Smooth muscle cell (in vitro differentiated cells): ENCODE results near the gene PFKFB4. TPM values are rescaled to one million over a fixed set of nuclear protein-coding genes. Genes with fewer than 3 reads are reported as not detected.

Experiments used
- DNase-seq: peaks from one replicate; lab custom pipeline; 2025; ENCODE audit not compliant: unreplicated experiment; lab: John Stamatoyannopoulos, UW
- H2AFZ ChIP-seq: fragments of 200-600 bp; sonication (generic); 2 replicates; pipeline ENCODE4 v1.6.0; 2016; ENCODE audit warnings: antibody characterized with exemption, low read depth, mild to moderate bottlenecking
- H3F3A ChIP-seq: fragments of 200-600 bp; sonication (generic); 2 replicates; pipeline ENCODE4 v1.6.0; 2017; ENCODE audit warnings: antibody characterized with exemption, low read depth
- H3K27ac ChIP-seq: fragments of 200-600 bp; sonication (generic); 2 replicates; pipeline ENCODE4 v1.5.1; 2016; ENCODE audit warnings: low read depth, mild to moderate bottlenecking
- H3K27me3 ChIP-seq: fragments of 200-600 bp; sonication (generic); 2 replicates; pipeline ENCODE4 v1.6.1; 2016; ENCODE audit warnings: low read depth, mild to moderate bottlenecking
- H3K36me3 ChIP-seq: fragments of 200-600 bp; sonication (generic); 2 replicates; pipeline ENCODE4 v1.5.1; 2016; ENCODE audit warnings: low read depth
- H3K4me1 ChIP-seq: fragments of 200-600 bp; sonication (generic); 2 replicates; pipeline ENCODE4 v1.5.1; 2016; ENCODE audit warnings: low read depth
- H3K4me2 ChIP-seq: fragments of 200-600 bp; sonication (generic); 2 replicates; pipeline ENCODE4 v1.6.0; 2016; ENCODE audit warnings: mild to moderate bottlenecking
- H3K4me3 ChIP-seq: fragments of 200-600 bp; sonication (generic); 2 replicates; pipeline ENCODE4 v1.5.1; 2016; ENCODE audit warnings: mild to moderate bottlenecking
- H3K79me2 ChIP-seq: fragments of 200-600 bp; sonication (generic); 2 replicates; pipeline ENCODE4 v1.6.0; 2016; ENCODE audit warnings: low read depth, mild to moderate bottlenecking
- H3K9ac ChIP-seq: fragments of 200-600 bp; sonication (generic); 2 replicates; pipeline ENCODE4 v1.6.0; 2016; ENCODE audit warnings: low read depth
- H3K9me3 ChIP-seq: fragments of 200-600 bp; sonication (generic); replicated peaks from 2 replicates; pipeline ENCODE4 v1.5.1; 2016; ENCODE audit warnings: low read depth
- H4K20me1 ChIP-seq: fragments of 200-600 bp; sonication (generic); 2 replicates; pipeline ENCODE4 v1.6.0; 2016; ENCODE audit warnings: low read depth
- CTCF ChIP-seq: fragments of 200-600 bp; sonication (generic); IDR thresholded peaks from 2 replicates; pipeline ENCODE4 v1.5.1; 2017; ENCODE audit warnings: borderline replicate concordance, mild to moderate bottlenecking, antibody characterized with exemption; ENCODE audit not compliant: insufficient read depth, poor library complexity, severe bottlenecking
- WGBS: methylation state at CpG from one replicate; pipeline ENCODE4 v1.1.7; 2016; ENCODE audit warnings: low lambda C conversion rate; 5-methylcytosine and 5-hydroxymethylcytosine counted together
- polyA plus RNA-seq: library from polyadenylated mRNA; unstranded; fragments of >200 nt; fragmentation: Nextera tagmentation; extraction: Ambion mirVana; gene quantifications from 2 replicates; pipeline ENCODE4 v1.2.1, GENCODE V29; 2016
- total RNA-seq: library from RNA; depleted of rRNA; stranded (reverse); fragments of >200 nt; gene quantifications from 2 replicates; pipeline ENCODE4 v1.2.3, GENCODE V29; 2014

PFKFB4 gene
- total and polyA plus RNA-seq, 2 experiments from 2014 or later: 37.4 to 48.8 TPM

GRCh38 chr3:48528048-48528447 is 28.6 kb downstream of the PFKFB4 start:
- Histone ChIP-seq H3K27me3 (no peaks in the 10 kb centered on the region), H2AFZ (no peak overlapping the region), H3F3A (no peaks in the 10 kb centered on the region), H4K20me1 (peaks cover 30% of the 10 kb centered on the region), H3K27ac (no peak overlapping the region), H3K4me1 (no peaks in the 10 kb centered on the region), H3K9me3 (no peaks in the 10 kb centered on the region), H3K79me2 (no peaks in the 10 kb centered on the region), H3K36me3 (peaks cover 18% of the 10 kb centered on the region), H3K4me2 (no peak overlapping the region), H3K4me3 (no peak overlapping the region), H3K9ac (no peak overlapping the region)
- WGBS: 97% methylated on average over 9 of the region's 9 CpGs
- no peak for TF ChIP-seq CTCF
- DNase-seq: no peak

- Histone ChIP-seq H3K79me2 (no peaks in the 10 kb centered on the region), H4K20me1 (peaks cover 19% of the 10 kb centered on the region), H2AFZ (no peak overlapping the region), H3K4me1 (no peaks in the 10 kb centered on the region), H3K4me2 (no peak overlapping the region), H3K27ac (no peak overlapping the region), H3K4me3 (no peak overlapping the region), H3K36me3 (peaks cover 10% of the 10 kb centered on the region), H3K9me3 (no peaks in the 10 kb centered on the region), H3F3A (no peaks in the 10 kb centered on the region), H3K9ac (no peak overlapping the region), H3K27me3 (no peaks in the 10 kb centered on the region)
- no peak for TF ChIP-seq CTCF
- no peak for DNase-seq
- 98% methylated on average over 9 of the region's 9 CpGs for WGBS
Observed at GRCh38 chr3:48524970-48525369, 31.6 kb downstream of the PFKFB4 start.

- no peak overlapping the region for H3K27ac ChIP-seq
- H3K9ac ChIP-seq: no peak overlapping the region
- 97% methylated on average over 6 of the region's 6 CpGs for WGBS
- H4K20me1 ChIP-seq: peaks cover 24% of the 10 kb centered on the region
- H3K79me2 ChIP-seq: no peaks in the 10 kb centered on the region
- no peaks in the 10 kb centered on the region for H3K27me3 ChIP-seq
- H3K9me3 ChIP-seq: no peaks in the 10 kb centered on the region
- H2AFZ ChIP-seq: no peak overlapping the region
- no peaks in the 10 kb centered on the region for H3K4me1 ChIP-seq
- H3K4me2 ChIP-seq: no peak overlapping the region
- H3K36me3 ChIP-seq: no peaks in the 10 kb centered on the region
- no peak for TF ChIP-seq CTCF
- H3K4me3 ChIP-seq: no peak overlapping the region
- no peaks in the 10 kb centered on the region for H3F3A ChIP-seq
- DNase-seq: no peak
Observed at GRCh38 chr3:48521635-48522034, 35.0 kb downstream of the PFKFB4 start.

GRCh38 chr3:48519277-48519643 is 37.3 kb downstream of the PFKFB4 start:
- H2AFZ ChIP-seq: no peak overlapping the region
- no peak for TF ChIP-seq CTCF
- H3K4me3 ChIP-seq: no peak overlapping the region
- no peaks in the 10 kb centered on the region for H3F3A ChIP-seq
- DNase-seq: no peak
- no peak overlapping the region for H3K27ac ChIP-seq
- H3K79me2 ChIP-seq: no peaks in the 10 kb centered on the region
- peaks cover 40% of the 10 kb centered on the region for H4K20me1 ChIP-seq
- H3K36me3 ChIP-seq: no peaks in the 10 kb centered on the region
- no peaks in the 10 kb centered on the region for H3K27me3 ChIP-seq
- no peak overlapping the region for H3K4me2 ChIP-seq
- H3K9ac ChIP-seq: no peak overlapping the region
- no peaks in the 10 kb centered on the region for H3K9me3 ChIP-seq
- WGBS: 97% methylated on average over 9 of the region's 9 CpGs
- H3K4me1 ChIP-seq: no peaks in the 10 kb centered on the region
